Hindlimb muscle (tissue), 1 donor: ENCODE measurements around the gene PSENEN. TPM values are rescaled to one million over a fixed set of nuclear protein-coding genes. Genes with fewer than 3 reads are reported as not detected.
"Not testable (repeated sequence)": the region's sequence is repeated elsewhere in the genome, so short reads cannot be mapped to it uniquely, and the experiment has no call there.

Source experiments
- DNase-seq: peaks from one replicate; pipeline ENCODE4 v3.0.0-alpha.2; 2013
- polyA plus RNA-seq: library from polyadenylated mRNA; unstranded; fragments of 120-200 nt; gene quantifications from one replicate; pipeline ENCODE4 v1.2.1, GENCODE V29; 2013; ENCODE audit not compliant: insufficient read length

The PSENEN gene
- polyA plus RNA-seq, 1 donor: 31.7 TPM

- DNase-seq: no peak
Measured at GRCh38 chr19:35789978-35790944, 44.8 kb downstream of the PSENEN start.

- no peak for DNase-seq
Measured at GRCh38 chr19:35790981-35791813, 45.7 kb downstream of the PSENEN start.

GRCh38 chr19:35791814-35792279 is 46.4 kb downstream of the PSENEN start:
- no peak for DNase-seq

DNA sequence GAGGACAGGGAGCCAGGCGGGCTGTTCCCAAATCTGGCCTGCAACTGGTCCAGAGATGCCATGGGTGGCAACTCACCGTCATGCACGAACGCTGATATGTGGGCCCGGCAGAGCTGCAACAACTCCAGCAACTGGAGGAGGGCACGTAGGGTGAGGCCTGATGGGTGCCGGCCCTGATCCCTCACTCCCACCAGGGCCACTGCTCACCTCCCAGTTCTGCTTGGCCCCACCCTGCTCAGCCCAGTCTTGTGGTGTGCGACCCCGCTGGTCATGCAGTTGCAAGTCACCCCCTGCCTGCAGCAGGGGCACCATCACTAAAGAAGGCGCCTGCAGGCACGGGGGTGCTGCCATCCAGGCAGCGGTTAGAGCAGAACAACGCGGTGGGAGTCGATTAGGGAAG is 46.9 kb downstream of the PSENEN start:
- DNase-seq: no peak

- no peak for DNase-seq
Measured at GRCh38 chr19:35792888-35793287, 47.4 kb downstream of the PSENEN start.

GRCh38 chr19:35793381-35794165 is 48.1 kb downstream of the PSENEN start:
- no peak for DNase-seq

DNA sequence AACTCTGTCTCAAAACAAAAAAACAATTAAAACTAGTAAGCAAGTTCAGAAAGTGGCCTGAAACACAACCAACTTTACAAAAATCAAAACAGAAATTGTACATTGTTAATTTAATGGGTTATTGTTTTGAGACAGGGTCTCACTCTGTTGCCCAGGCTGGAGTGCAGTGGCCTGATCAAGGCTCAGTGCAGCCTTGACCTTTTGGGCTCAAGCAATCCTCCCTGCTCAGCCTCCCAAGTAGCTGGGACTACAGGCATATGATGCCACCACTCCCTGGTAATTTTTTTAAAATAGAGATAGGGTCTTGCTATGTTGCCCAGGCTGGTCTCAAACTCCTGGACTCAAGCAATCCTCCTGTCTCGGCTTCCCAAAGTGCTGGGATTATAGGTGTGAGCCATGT is 50.1 kb downstream of the PSENEN start:
- not testable (repeated sequence) for DNase-seq

Other genes with a start within 250 kb of the PSENEN start
- 4.2 TPM for gene DMKN, start 232.0 kb upstream of the PSENEN start, polyA plus RNA-seq
- gene SBSN, start 217.3 kb upstream of the PSENEN start, polyA plus RNA-seq: 0.74 TPM
- not detected for gene GAPDHS, start 212.2 kb upstream of the PSENEN start, polyA plus RNA-seq
- gene TMEM147, start 200.0 kb upstream of the PSENEN start, polyA plus RNA-seq: 48.9 TPM
- gene ATP4A, start 182.0 kb upstream of the PSENEN start, polyA plus RNA-seq: not detected
- not detected for gene PMIS2, start 159.5 kb upstream of the PSENEN start, polyA plus RNA-seq
- 13.7 TPM for gene HAUS5, start 132.9 kb upstream of the PSENEN start, polyA plus RNA-seq
- gene RBM42, start 116.6 kb upstream of the PSENEN start, polyA plus RNA-seq: 50.1 TPM
- gene ETV2, start 103.9 kb upstream of the PSENEN start, polyA plus RNA-seq: 3.4 TPM
- 256 TPM for gene COX6B1, start 97.3 kb upstream of the PSENEN start, polyA plus RNA-seq
- gene UPK1A, start 79.1 kb upstream of the PSENEN start, polyA plus RNA-seq: 0.32 TPM
- 0.15 TPM for gene ZBTB32, start 41.1 kb upstream of the PSENEN start, polyA plus RNA-seq
- 24.6 TPM for gene KMT2B, start 27.6 kb upstream of the PSENEN start, polyA plus RNA-seq
- gene IGFLR1, start 3.2 kb upstream of the PSENEN start, polyA plus RNA-seq: 6.2 TPM
- gene U2AF1L4, start 233 bp upstream of the PSENEN start, polyA plus RNA-seq: 18.2 TPM
- gene LIN37, start 2.9 kb downstream of the PSENEN start, polyA plus RNA-seq: 8.9 TPM
- 816 TPM for gene HSPB6, start 11.4 kb downstream of the PSENEN start, polyA plus RNA-seq
- gene PROSER3, start 12.5 kb downstream of the PSENEN start, polyA plus RNA-seq: 16.3 TPM
- gene ARHGAP33, start 29.9 kb downstream of the PSENEN start, polyA plus RNA-seq: 19.9 TPM
- 0.12 TPM for gene PRODH2, start 67.2 kb downstream of the PSENEN start, polyA plus RNA-seq
- gene NPHS1, start 106.9 kb downstream of the PSENEN start, polyA plus RNA-seq: 0.71 TPM
- 0.31 TPM for gene KIRREL2, start 111.3 kb downstream of the PSENEN start, polyA plus RNA-seq
- gene APLP1, start 122.9 kb downstream of the PSENEN start, polyA plus RNA-seq: 6.2 TPM
- gene NFKBID, start 154.9 kb downstream of the PSENEN start, polyA plus RNA-seq: 2.1 TPM
- 8.3 TPM for gene HCST, start 156.9 kb downstream of the PSENEN start, polyA plus RNA-seq
- 25.8 TPM for gene TYROBP, start 162.6 kb downstream of the PSENEN start, polyA plus RNA-seq
- gene LRFN3, start 190.7 kb downstream of the PSENEN start, polyA plus RNA-seq: 8.6 TPM
- 15.9 TPM for gene SDHAF1, start 249.5 kb downstream of the PSENEN start, polyA plus RNA-seq